Right lobe of liver (tissue), 6 donors: ENCODE results near the gene ATP2B3. TPM values are rescaled to one million over a fixed set of nuclear protein-coding genes. Genes with fewer than 3 reads are reported as not detected.

Source experiments
- ATAC-seq, 4 donors: fragments of 200-7000 bp; cut with Tn5 transposase; one replicate each; pipeline ENCODE4 v1.9.1; 2020; ENCODE audit warnings: mild to moderate bottlenecking in 4 of 4, moderate library complexity in 4 of 4
- DNase-seq, 3 donors: peaks; one replicate each; pipeline ENCODE4 v3.0.0-alpha.2; 2020
- H3K27ac ChIP-seq, 3 donors: fragments of 200-600 bp; one replicate each; pipeline ENCODE4 v1.8.0; 2022
- H3K27me3 ChIP-seq, 2 donors: fragments of 200-600 bp; one replicate each; pipeline ENCODE4 v1.8.0; 2022
- H3K36me3 ChIP-seq, 4 donors: fragments of 200-600 bp; sonication (generic) in 1 of 4; one replicate each; pipeline versions ENCODE4 v1.5.1 to v1.8.0; 2017 to 2022; ENCODE audit warnings: control low read depth in 1 of 4
- H3K4me1 ChIP-seq, 4 donors: fragments of 200-600 bp; sonication (generic) in 1 of 4; one replicate each; pipeline versions ENCODE4 v1.5.1 to v1.8.0; 2017 to 2022; ENCODE audit warnings: control low read depth in 1 of 4
- H3K4me3 ChIP-seq, 3 donors: fragments of 200-600 bp; one replicate each; pipeline ENCODE4 v1.8.0; 2022
- H3K9me3 ChIP-seq, 4 donors: fragments of 200-600 bp; sonication (generic) in 1 of 4; one replicate each; pipeline versions ENCODE4 v1.5.1 to v1.8.0; 2017 to 2022; ENCODE audit warnings: control low read depth in 1 of 4
- CTCF ChIP-seq, 4 donors: fragments of 200-600 bp in 3 of 4; fragments of 450-650 bp in 1 of 4; IDR thresholded peaks; one replicate each; pipeline versions ENCODE4 v1.5.1 to v1.8.0; 2016 to 2022; ENCODE audit warnings: antibody characterized with exemption in 4 of 4, mild to moderate bottlenecking in 2 of 4
- POLR2A ChIP-seq: fragments of 450-650 bp; IDR thresholded peaks from one replicate; pipeline ENCODE4 v1.6.1; 2017; ENCODE audit warnings: antibody characterized with exemption, mild to moderate bottlenecking
- WGBS: methylation state at CpG from one replicate; pipeline ENCODE4 v1.1.6; 2018; ENCODE audit warnings: low coverage, low lambda C conversion rate; ENCODE audit not compliant: insufficient coverage; ENCODE audit errors: missing lambda C conversion rate; 5-methylcytosine and 5-hydroxymethylcytosine counted together
- intact Hi-C, 2 donors: fragments of 100-400 bp; cut with DNase I; formaldehyde crosslinking; loops; one replicate each; pipeline versions ENCODE4 v1.11.2 to v1.14.1; 2022
- total RNA-seq, 6 experiments: library from RNA; depleted of rRNA in 2 of 6; stranded (reverse); fragments of >200 nt in 2 of 6; fragmentation: NEBNext Ultra II Directional in 3 of 6; extraction: Animal tissue kit (Norgen Biotek cat#: 25700) in 3 of 6; gene quantifications; one replicate each; pipeline versions ENCODE4 v1.1.0 to v1.2.4, GENCODE V29; 2016 to 2023
- donor health status: DM: no; HTN: yes; CAD: no.
- donor health status: DM: no; HTN: no; CAD: no.
- donor health status: DM: no; HTN: no; CAD: no.
- donor health status: DM: no; HTN: yes; CAD: no.
- donor health status: DM: no; HTN: yes; CAD: no.

Gene ATP2B3
- total RNA-seq, 6 experiments from 2014 or later: 0.07 TPM; not detected in 5

GRCh38 chrX:153565996-153566580 lies 48.6 kb downstream of the ATP2B3 start:
- H3K27me3 ChIP-seq: no peaks in the 10 kb centered on the region
- intact Hi-C loops: no loop called here
- H3K4me3 ChIP-seq: no peak overlapping the region
- no peak for TF ChIP-seq CTCF (IDR thresholded peaks at IDR 0.05)
- TF ChIP-seq POLR2A: no peak
- no peaks in the 10 kb centered on the region for H3K4me1 ChIP-seq
- H3K9me3 ChIP-seq: no peaks in the 10 kb centered on the region
- no peak for ATAC-seq
- no peaks in the 10 kb centered on the region for H3K36me3 ChIP-seq
- no peak overlapping the region for H3K27ac ChIP-seq
- WGBS: 75% methylated on average over 4 of the region's 9 CpGs
- DNase-seq: no peak

GRCh38 chrX:153568451-153569011 lies 51.1 kb downstream of the ATP2B3 start:
- 40% methylated on average over 3 of the region's 21 CpGs for WGBS
- TF ChIP-seq POLR2A: no peak
- no peak for TF ChIP-seq CTCF (IDR thresholded peaks at IDR 0.05)
- H3K27ac ChIP-seq: no peak overlapping the region
- no peaks in the 10 kb centered on the region for H3K27me3 ChIP-seq
- no peaks in the 10 kb centered on the region for H3K4me1 ChIP-seq
- intact Hi-C loops: no loop called here
- no peaks in the 10 kb centered on the region for H3K36me3 ChIP-seq
- DNase-seq (no peak), ATAC-seq (no peak)
- no peaks in the 10 kb centered on the region for H3K9me3 ChIP-seq
- H3K4me3 ChIP-seq: no peak overlapping the region

- TF ChIP-seq CTCF (IDR thresholded peaks at IDR 0.05): no peak
- no peak for TF ChIP-seq POLR2A
- DNase-seq (no peak), ATAC-seq (no peak)
- intact Hi-C loops: no loop called here
- no peak overlapping the region for H3K4me3 ChIP-seq
- H3K4me1 ChIP-seq: no peaks in the 10 kb centered on the region
- H3K36me3 ChIP-seq: no peaks in the 10 kb centered on the region
- 57% methylated on average over 6 of the region's 13 CpGs for WGBS
- H3K27me3 ChIP-seq: no peaks in the 10 kb centered on the region
- H3K27ac ChIP-seq: no peak overlapping the region
- no peaks in the 10 kb centered on the region for H3K9me3 ChIP-seq
These were observed 52.0 kb downstream of the ATP2B3 start for GRCh38 chrX:153569475-153569874.

GRCh38 chrX:153571534-153571908 lies 54.1 kb downstream of the ATP2B3 start:
- TF ChIP-seq POLR2A: no peak
- no peak for TF ChIP-seq CTCF (IDR thresholded peaks at IDR 0.05)
- no peak for DNase-seq
- no peak overlapping the region for H3K4me3 ChIP-seq
- ATAC-seq: no peak
- no peak overlapping the region for H3K27ac ChIP-seq
- no peaks in the 10 kb centered on the region for H3K4me1 ChIP-seq
- intact Hi-C loops: no loop called here
- H3K36me3 ChIP-seq: no peaks in the 10 kb centered on the region
- no peaks in the 10 kb centered on the region for H3K9me3 ChIP-seq
- H3K27me3 ChIP-seq: no peaks in the 10 kb centered on the region
- whole genome bisulfite sequencing: 57% methylated on average over 5 of the region's 6 CpGs
